Upper lobe of left lung (tissue), 4 donors: ENCODE results near the gene FASTKD3.

ENCODE experiments used
- EP300 ChIP-seq, 4 donors: sonication (generic); formaldehyde crosslinking; IDR thresholded peaks; one replicate each; pipeline ENCODE4 v1.5.1; 2017; ENCODE audit warnings: antibody characterized with exemption in 4 of 4, control low read depth in 2 of 4
- POLR2A ChIP-seq, 4 donors: fragments of 450-650 bp; IDR thresholded peaks; one replicate each; pipeline ENCODE4 v1.5.1; 2016 to 2017; ENCODE audit warnings: antibody characterized with exemption in 4 of 4, mild to moderate bottlenecking in 2 of 4
- POLR2AphosphoS5 ChIP-seq, 2 donors: sonication (generic); formaldehyde crosslinking; IDR thresholded peaks; one replicate each; pipeline ENCODE4 v1.5.1; 2017; ENCODE audit warnings: antibody characterized with exemption in 2 of 2
- TF ChIP-seq, protein P1 (sequence below), 6 experiments: fragments of 450-650 bp in 4 of 6; fragments of 200-600 bp in 2 of 6; sonication (generic) in 2 of 6; IDR thresholded peaks; one replicate each; pipeline ENCODE4 v1.5.1; 2016 to 2019; ENCODE audit warnings: antibody characterized with exemption in 6 of 6

DNA sequence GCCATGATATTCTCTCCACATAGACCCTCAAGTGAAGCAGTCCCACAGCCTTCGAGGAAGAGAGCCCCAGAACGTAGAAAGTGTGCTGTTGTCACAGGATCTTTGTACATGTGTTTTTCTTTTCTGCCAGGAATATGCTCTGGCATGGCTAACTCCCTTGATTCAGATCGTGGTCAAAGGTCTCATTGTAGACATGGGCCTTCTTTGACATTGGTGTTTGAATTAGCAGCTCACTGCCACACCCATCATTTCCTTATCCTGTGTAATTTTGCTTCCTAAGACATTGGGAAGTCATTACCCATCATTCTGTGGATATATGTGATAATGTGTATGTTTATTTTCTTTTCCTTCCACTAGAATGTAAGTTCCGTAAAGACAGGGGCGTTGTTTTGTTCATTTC lies 25.6 kb upstream of the FASTKD3 start:
- no peak for TF ChIP-seq POLR2AphosphoS5 (IDR thresholded peaks at IDR 0.05)
- TF ChIP-seq POLR2A (IDR thresholded peaks at IDR 0.05): no peak
- TF ChIP-seq, protein P1, sequence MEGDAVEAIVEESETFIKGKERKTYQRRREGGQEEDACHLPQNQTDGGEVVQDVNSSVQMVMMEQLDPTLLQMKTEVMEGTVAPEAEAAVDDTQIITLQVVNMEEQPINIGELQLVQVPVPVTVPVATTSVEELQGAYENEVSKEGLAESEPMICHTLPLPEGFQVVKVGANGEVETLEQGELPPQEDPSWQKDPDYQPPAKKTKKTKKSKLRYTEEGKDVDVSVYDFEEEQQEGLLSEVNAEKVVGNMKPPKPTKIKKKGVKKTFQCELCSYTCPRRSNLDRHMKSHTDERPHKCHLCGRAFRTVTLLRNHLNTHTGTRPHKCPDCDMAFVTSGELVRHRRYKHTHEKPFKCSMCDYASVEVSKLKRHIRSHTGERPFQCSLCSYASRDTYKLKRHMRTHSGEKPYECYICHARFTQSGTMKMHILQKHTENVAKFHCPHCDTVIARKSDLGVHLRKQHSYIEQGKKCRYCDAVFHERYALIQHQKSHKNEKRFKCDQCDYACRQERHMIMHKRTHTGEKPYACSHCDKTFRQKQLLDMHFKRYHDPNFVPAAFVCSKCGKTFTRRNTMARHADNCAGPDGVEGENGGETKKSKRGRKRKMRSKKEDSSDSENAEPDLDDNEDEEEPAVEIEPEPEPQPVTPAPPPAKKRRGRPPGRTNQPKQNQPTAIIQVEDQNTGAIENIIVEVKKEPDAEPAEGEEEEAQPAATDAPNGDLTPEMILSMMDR (IDR thresholded peaks at IDR 0.05): no peak
- TF ChIP-seq EP300 (IDR thresholded peaks at IDR 0.05): no peak
